SJSA1 (cell line): ENCODE measurements around the gene MED4. TPM values are rescaled to one million over a fixed set of nuclear protein-coding genes. Genes with fewer than 3 reads are reported as not detected.

Experiments used
- DNase-seq, 2 experiments: peaks; one replicate each; pipeline ENCODE4 v3.0.0-alpha.2; 2015 to 2020; ENCODE audit warnings: low spot score in 2 of 2, low read depth in 1 of 2
- H3K27ac ChIP-seq: fragments of 250-450 bp; sonication (Bioruptor Pico); 2 replicates; pipeline ENCODE4 v1.5.1; 2020; ENCODE audit warnings: mild to moderate bottlenecking, moderate library complexity
- H3K27me3 ChIP-seq: fragments of 250-450 bp; sonication (Bioruptor Pico); replicated peaks from 2 replicates; pipeline ENCODE4 v1.5.1; 2020; ENCODE audit warnings: mild to moderate bottlenecking, moderate library complexity
- H3K36me3 ChIP-seq: fragments of 250-450 bp; sonication (Bioruptor Pico); 2 replicates; pipeline ENCODE4 v1.5.1; 2020; ENCODE audit warnings: mild to moderate bottlenecking
- H3K4me1 ChIP-seq: fragments of 250-450 bp; sonication (Bioruptor Pico); replicated peaks from 2 replicates; pipeline ENCODE4 v1.6.1; 2021; ENCODE audit warnings: mild to moderate bottlenecking
- H3K4me3 ChIP-seq: fragments of 250-450 bp; sonication (Bioruptor Pico); 2 replicates; pipeline ENCODE4 v1.5.1; 2020; ENCODE audit warnings: mild to moderate bottlenecking
- H3K9me3 ChIP-seq: fragments of 250-450 bp; sonication (Bioruptor Pico); replicated peaks from 2 replicates; pipeline ENCODE4 v1.5.1; 2020; ENCODE audit warnings: mild to moderate bottlenecking
- total RNA-seq: library from RNA; depleted of rRNA; stranded (reverse); fragments of >200 nt; shearing (Covaris generic); gene quantifications from 2 replicates; pipeline ENCODE4 v1.2.3, GENCODE V29; 2014

MED4 gene
- total RNA-seq, 1 experiment from 2014 or later = 35.3 TPM

- no peak overlapping the region for H3K4me3 ChIP-seq
- H3K27me3 ChIP-seq = no peaks in the 10 kb centered on the region
- DNase-seq = no peak
- H3K27ac ChIP-seq = no peak overlapping the region
- H3K4me1 ChIP-seq = peaks cover 3% of the 10 kb centered on the region; the same call in 1 of the 2 replicates
- no peaks in the 10 kb centered on the region for H3K9me3 ChIP-seq
- H3K36me3 ChIP-seq = no peaks in the 10 kb centered on the region
These were observed 18.8 kb upstream of the MED4 start for GRCh38 chr13:48113756-48114130.

- H3K4me3 ChIP-seq = no peak overlapping the region
- H3K36me3 ChIP-seq = no peaks in the 10 kb centered on the region
- H3K4me1 ChIP-seq = peaks cover 3% of the 10 kb centered on the region; the same call in 1 of the 2 replicates
- H3K27ac ChIP-seq = no peak overlapping the region
- no peak for DNase-seq
- no peaks in the 10 kb centered on the region for H3K9me3 ChIP-seq
- no peaks in the 10 kb centered on the region for H3K27me3 ChIP-seq
These were observed 18.2 kb upstream of the MED4 start for GRCh38 chr13:48112896-48113755.

GRCh38 chr13:48110931-48111721 lies 16.2 kb upstream of the MED4 start:
- no peak overlapping the region for H3K27ac ChIP-seq
- no peaks in the 10 kb centered on the region for H3K27me3 ChIP-seq
- H3K36me3 ChIP-seq = no peaks in the 10 kb centered on the region
- no peaks in the 10 kb centered on the region for H3K9me3 ChIP-seq
- no peak overlapping the region for H3K4me3 ChIP-seq
- DNase-seq = no peak
- peaks cover 3% of the 10 kb centered on the region; the same call in 1 of the 2 replicates for H3K4me1 ChIP-seq

GRCh38 chr13:48110132-48110868 lies 15.4 kb upstream of the MED4 start:
- no peak for DNase-seq
- Histone ChIP-seq H3K4me1 (peaks cover 3% of the 10 kb centered on the region; the same call in 1 of the 2 replicates), H3K36me3 (no peaks in the 10 kb centered on the region), H3K27me3 (no peaks in the 10 kb centered on the region), H3K4me3 (no peak overlapping the region), H3K27ac (no peak overlapping the region), H3K9me3 (no peaks in the 10 kb centered on the region)

- Histone ChIP-seq H3K27me3 (no peaks in the 10 kb centered on the region), H3K27ac (no peak overlapping the region), H3K4me1 (peaks cover 3% of the 10 kb centered on the region; the same call in 1 of the 2 replicates), H3K36me3 (no peaks in the 10 kb centered on the region), H3K9me3 (no peaks in the 10 kb centered on the region), H3K4me3 (no peak overlapping the region)
- DNase-seq = no peak
These were observed 13.2 kb upstream of the MED4 start for GRCh38 chr13:48108106-48108505.

- Histone ChIP-seq H3K36me3 (peaks cover 6% of the 10 kb centered on the region; the same call in 1 of the 2 replicates), H3K9me3 (no peaks in the 10 kb centered on the region), H3K27me3 (no peaks in the 10 kb centered on the region), H3K4me1 (no peaks in the 10 kb centered on the region; the same call in 1 of the 2 replicates), H3K4me3 (no peak overlapping the region), H3K27ac (no peak overlapping the region)
- no peak for DNase-seq
These were observed 2.9 kb upstream of the MED4 start for GRCh38 chr13:48097793-48098192.

GRCh38 chr13:48096670-48097069 lies 1.8 kb upstream of the MED4 start:
- DNase-seq = no peak
- Histone ChIP-seq H3K4me3 (no peak overlapping the region), H3K27me3 (no peaks in the 10 kb centered on the region), H3K4me1 (no peaks in the 10 kb centered on the region; the same call in 1 of the 2 replicates), H3K36me3 (peaks cover 6% of the 10 kb centered on the region; the same call in 1 of the 2 replicates), H3K27ac (no peak overlapping the region), H3K9me3 (no peaks in the 10 kb centered on the region)

- Histone ChIP-seq H3K4me3 (peak overlapping the region; percentile 64), H3K27me3 (no peaks in the 10 kb centered on the region), H3K4me1 (no peaks in the 10 kb centered on the region; the same call in 1 of the 2 replicates), H3K27ac (peak overlapping the region; percentile 46), H3K9me3 (no peaks in the 10 kb centered on the region), H3K36me3 (peaks cover 6% of the 10 kb centered on the region; the same call in 1 of the 2 replicates)
- DNase-seq = no peak
These were observed 512 bp downstream of the MED4 start for GRCh38 chr13:48094404-48094780.

GRCh38 chr13:48093588-48093987 lies 1.3 kb downstream of the MED4 start:
- Histone ChIP-seq H3K4me3 (peak overlapping the region; percentile 64), H3K4me1 (no peaks in the 10 kb centered on the region; the same call in 1 of the 2 replicates), H3K9me3 (no peaks in the 10 kb centered on the region), H3K27me3 (no peaks in the 10 kb centered on the region), H3K36me3 (peaks cover 6% of the 10 kb centered on the region; the same call in 1 of the 2 replicates), H3K27ac (no peak overlapping the region)
- no peak for DNase-seq

- no peak for DNase-seq
- Histone ChIP-seq H3K27me3 (no peaks in the 10 kb centered on the region), H3K36me3 (peaks cover 33% of the 10 kb centered on the region), H3K9me3 (no peaks in the 10 kb centered on the region), H3K4me3 (no peak overlapping the region), H3K4me1 (no peaks in the 10 kb centered on the region), H3K27ac (no peak overlapping the region)
These were observed 8.6 kb downstream of the MED4 start for GRCh38 chr13:48086272-48086671.

- Histone ChIP-seq H3K9me3 (no peaks in the 10 kb centered on the region), H3K36me3 (peaks cover 72% of the 10 kb centered on the region), H3K27me3 (no peaks in the 10 kb centered on the region), H3K4me3 (no peak overlapping the region), H3K27ac (no peak overlapping the region), H3K4me1 (no peaks in the 10 kb centered on the region)
- no peak for DNase-seq
These were observed 13.2 kb downstream of the MED4 start for GRCh38 chr13:48081739-48082138.

GRCh38 chr13:48078251-48078656 lies 16.6 kb downstream of the MED4 start:
- H3K4me3 ChIP-seq = no peak overlapping the region
- no peaks in the 10 kb centered on the region for H3K27me3 ChIP-seq
- no peaks in the 10 kb centered on the region for H3K9me3 ChIP-seq
- H3K27ac ChIP-seq = no peak overlapping the region
- no peak for DNase-seq
- H3K4me1 ChIP-seq = no peaks in the 10 kb centered on the region
- peaks cover 88% of the 10 kb centered on the region for H3K36me3 ChIP-seq

- Histone ChIP-seq H3K27me3 (no peaks in the 10 kb centered on the region), H3K4me3 (no peak overlapping the region), H3K27ac (no peak overlapping the region), H3K4me1 (no peaks in the 10 kb centered on the region), H3K9me3 (0 out of 2 replicates have a peak, but pooled peaks cover 4% of the 10 kb centered on the region), H3K36me3 (peaks cover 96% of the 10 kb centered on the region)
- DNase-seq = no peak
These were observed 20.9 kb downstream of the MED4 start for GRCh38 chr13:48074006-48074405.
